Nephron (organoid): ENCODE results near the gene SAP30.

Experiments
- H3K27ac Mint-ChIP-seq, 3 experiments: 2 replicates each; pipeline ENCODE4 v1.8.0; 2020; ENCODE audit warnings: mixed read lengths in 3 of 3, mild to moderate bottlenecking in 2 of 3, moderate library complexity in 1 of 3
- H3K27me3 Mint-ChIP-seq: 2 replicates; pipeline ENCODE4 v1.8.0; 2021; ENCODE audit warnings: low read depth, mild to moderate bottlenecking, moderate library complexity, mixed read lengths
- H3K36me3 Mint-ChIP-seq: 2 replicates; pipeline ENCODE4 v1.8.0; 2020; ENCODE audit warnings: low read depth, mixed read lengths
- H3K4me1 Mint-ChIP-seq: 2 replicates; pipeline ENCODE4 v1.8.0; 2020; ENCODE audit warnings: mixed read lengths
- H3K4me3 Mint-ChIP-seq, 3 experiments: 2 replicates each; pipeline ENCODE4 v1.8.0; 2020; ENCODE audit warnings: mild to moderate bottlenecking in 3 of 3, mixed read lengths in 3 of 3, moderate library complexity in 2 of 3
- H3K9me3 Mint-ChIP-seq: 2 replicates; pipeline ENCODE4 v1.8.0; 2020; ENCODE audit warnings: mixed read lengths
- TF ChIP-seq, protein P1 (sequence below), 3 experiments: fragments of 200-600 bp; sonication (generic); IDR thresholded peaks; one replicate each; pipeline ENCODE4 v1.5.0; 2021; ENCODE audit warnings: antibody characterized with exemption in 3 of 3; ENCODE audit not compliant: unreplicated experiment in 3 of 3

Gene SAP30

DNA sequence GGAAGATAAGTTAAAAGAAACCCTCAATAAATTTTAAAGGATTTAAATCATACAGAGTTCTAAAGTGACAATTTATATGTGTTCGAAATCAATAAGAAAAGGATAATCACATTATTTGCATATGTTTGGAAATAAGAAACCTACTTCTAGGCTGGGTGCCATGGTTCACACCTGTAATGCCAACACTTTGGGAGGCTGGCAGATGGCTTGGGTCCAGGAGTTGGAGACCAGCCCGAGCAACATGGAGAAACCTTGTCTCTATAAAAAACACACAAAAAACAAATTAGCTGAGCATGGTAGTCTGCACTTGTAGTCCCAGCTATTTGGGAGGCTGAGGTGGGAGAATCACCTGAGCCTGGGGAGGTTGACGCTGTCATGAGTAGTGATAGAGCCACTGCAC lies 8.1 kb upstream of the SAP30 start:
- no peak overlapping the region for H3K27ac Mint-ChIP-seq

DNA sequence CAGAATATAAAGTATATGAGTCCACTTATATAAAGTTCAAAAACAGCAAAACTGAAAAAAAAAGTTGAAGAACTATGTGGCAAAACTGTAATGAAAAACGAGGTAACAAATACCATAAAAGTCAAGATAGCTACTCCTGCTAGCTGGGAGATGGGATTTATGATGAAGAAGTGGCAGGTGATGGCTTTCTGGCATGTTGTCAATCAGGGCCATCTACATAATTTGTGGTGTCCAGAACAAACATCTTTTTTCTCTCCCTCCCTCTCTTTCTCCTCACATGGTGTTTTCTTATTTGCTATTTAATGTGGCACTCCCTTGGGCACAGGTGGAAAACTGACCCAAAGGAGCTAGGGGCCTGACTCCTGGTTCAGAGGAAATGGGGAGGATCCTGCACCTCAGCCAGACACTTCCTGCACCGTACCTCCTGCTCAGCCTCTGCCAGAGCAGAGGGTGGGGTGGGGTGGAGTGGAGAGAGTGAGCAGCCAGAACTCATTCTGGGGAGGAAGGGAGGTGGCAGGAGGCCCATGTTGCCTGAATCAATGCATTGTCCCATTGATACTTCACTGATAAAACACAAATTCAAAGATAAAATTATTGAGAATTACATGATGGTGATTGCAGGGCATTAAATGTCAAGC lies 5.3 kb upstream of the SAP30 start:
- H3K9me3 Mint-ChIP-seq: no peaks in the 10 kb centered on the region
- no peaks in the 10 kb centered on the region for H3K27me3 Mint-ChIP-seq
- no peak overlapping the region for H3K27ac Mint-ChIP-seq
- TF ChIP-seq, protein P1, sequence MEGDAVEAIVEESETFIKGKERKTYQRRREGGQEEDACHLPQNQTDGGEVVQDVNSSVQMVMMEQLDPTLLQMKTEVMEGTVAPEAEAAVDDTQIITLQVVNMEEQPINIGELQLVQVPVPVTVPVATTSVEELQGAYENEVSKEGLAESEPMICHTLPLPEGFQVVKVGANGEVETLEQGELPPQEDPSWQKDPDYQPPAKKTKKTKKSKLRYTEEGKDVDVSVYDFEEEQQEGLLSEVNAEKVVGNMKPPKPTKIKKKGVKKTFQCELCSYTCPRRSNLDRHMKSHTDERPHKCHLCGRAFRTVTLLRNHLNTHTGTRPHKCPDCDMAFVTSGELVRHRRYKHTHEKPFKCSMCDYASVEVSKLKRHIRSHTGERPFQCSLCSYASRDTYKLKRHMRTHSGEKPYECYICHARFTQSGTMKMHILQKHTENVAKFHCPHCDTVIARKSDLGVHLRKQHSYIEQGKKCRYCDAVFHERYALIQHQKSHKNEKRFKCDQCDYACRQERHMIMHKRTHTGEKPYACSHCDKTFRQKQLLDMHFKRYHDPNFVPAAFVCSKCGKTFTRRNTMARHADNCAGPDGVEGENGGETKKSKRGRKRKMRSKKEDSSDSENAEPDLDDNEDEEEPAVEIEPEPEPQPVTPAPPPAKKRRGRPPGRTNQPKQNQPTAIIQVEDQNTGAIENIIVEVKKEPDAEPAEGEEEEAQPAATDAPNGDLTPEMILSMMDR (IDR thresholded peaks at IDR 0.05; ENCODE audit: unreplicated experiment in 3 of 3): no peak
- no peak overlapping the region for H3K4me3 Mint-ChIP-seq
- no peaks in the 10 kb centered on the region for H3K36me3 Mint-ChIP-seq
- peaks cover 9% of the 10 kb centered on the region for H3K4me1 Mint-ChIP-seq

More for the DNA sequence above, 8.1 kb upstream of the SAP30 start:
- no peak overlapping the region for H3K4me3 Mint-ChIP-seq
- H3K4me1 Mint-ChIP-seq: peaks cover 7% of the 10 kb centered on the region
- TF ChIP-seq, protein P1 (IDR thresholded peaks at IDR 0.05; ENCODE audit: unreplicated experiment in 3 of 3): no peak
- no peaks in the 10 kb centered on the region for H3K27me3 Mint-ChIP-seq
- H3K36me3 Mint-ChIP-seq: no peaks in the 10 kb centered on the region
- no peaks in the 10 kb centered on the region for H3K9me3 Mint-ChIP-seq

DNA sequence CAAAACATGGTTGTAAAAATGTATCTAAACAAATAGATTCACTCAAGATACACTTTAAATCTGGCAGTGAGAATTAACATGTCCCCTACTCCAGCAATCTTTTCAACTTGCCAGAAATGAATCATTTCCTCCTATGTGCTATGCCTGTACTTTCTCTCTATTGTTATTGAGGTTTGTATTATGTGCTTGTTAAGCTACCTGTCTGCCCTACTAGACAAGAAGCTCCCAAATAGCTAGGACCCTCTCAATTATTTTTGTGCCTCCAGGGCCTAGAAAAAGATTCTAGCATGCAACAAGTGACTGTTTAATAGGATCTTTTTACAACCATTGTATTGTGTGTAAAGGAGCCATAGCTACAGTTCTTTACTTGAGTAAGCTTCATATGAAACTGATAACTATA lies 3.5 kb upstream of the SAP30 start:
- Mint-ChIP-seq H3K4me3 (peak overlapping the region; percentile 60 to 77 (median 69)), H3K4me1 (peaks cover 9% of the 10 kb centered on the region), H3K36me3 (no peaks in the 10 kb centered on the region), H3K27ac (peak overlapping the region in 1 of 3 experiments; percentile 16), H3K27me3 (no peaks in the 10 kb centered on the region), H3K9me3 (no peaks in the 10 kb centered on the region)
- TF ChIP-seq, protein P1 (IDR thresholded peaks at IDR 0.05; ENCODE audit: unreplicated experiment in 3 of 3): no peak

DNA sequence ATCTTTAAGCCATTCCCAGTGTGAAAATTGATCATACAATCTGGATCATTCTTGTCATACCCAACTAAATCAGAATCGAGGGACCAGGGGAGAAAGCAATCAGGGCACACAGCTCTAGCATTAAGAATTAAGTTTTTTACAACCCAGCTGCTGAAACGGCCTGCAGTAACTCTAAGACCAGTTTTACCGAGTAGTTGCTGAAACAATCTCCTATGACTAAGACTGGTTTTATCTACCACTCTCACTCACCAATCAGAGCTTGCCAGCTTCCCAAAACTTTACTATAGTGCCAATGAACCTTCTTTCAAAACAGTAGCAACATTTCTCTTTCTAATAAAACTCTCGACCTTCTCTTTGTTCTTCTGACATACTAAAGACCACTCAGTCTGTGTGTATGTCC lies 2.8 kb upstream of the SAP30 start:
- Mint-ChIP-seq H3K36me3 (no peaks in the 10 kb centered on the region), H3K9me3 (no peaks in the 10 kb centered on the region), H3K27me3 (no peaks in the 10 kb centered on the region)

DNA sequence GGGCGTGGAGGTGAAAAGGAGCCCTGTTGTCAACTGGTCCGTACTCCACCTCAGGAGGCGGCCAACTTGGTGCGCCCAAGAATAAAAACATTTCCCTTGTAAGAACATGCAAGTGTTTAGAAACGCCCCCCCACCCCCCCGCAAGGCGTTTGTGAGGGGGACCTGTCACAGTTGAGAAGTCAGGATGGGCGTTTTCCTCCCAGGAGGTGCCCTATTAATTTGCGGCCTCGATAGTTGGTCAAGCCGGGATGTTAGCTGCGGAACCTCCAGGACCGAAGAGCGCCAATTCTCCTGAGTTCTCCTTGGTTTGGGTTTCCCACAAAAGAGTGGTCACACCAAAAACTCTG lies 651 bp upstream of the SAP30 start:
- no peaks in the 10 kb centered on the region for H3K27me3 Mint-ChIP-seq
- peak overlapping the region; percentile 96 to 100 (median 100) for H3K4me3 Mint-ChIP-seq
- no peaks in the 10 kb centered on the region for H3K9me3 Mint-ChIP-seq
- TF ChIP-seq, protein P1 (IDR thresholded peaks at IDR 0.05; ENCODE audit: unreplicated experiment in 3 of 3): no peak
- H3K27ac Mint-ChIP-seq: peak overlapping the region; percentile 91 to 99 (median 98)
- peaks cover 14% of the 10 kb centered on the region for H3K4me1 Mint-ChIP-seq
- H3K36me3 Mint-ChIP-seq: peaks cover 9% of the 10 kb centered on the region

More for the DNA sequence above, 2.8 kb upstream of the SAP30 start:
- Mint-ChIP-seq H3K4me1 (peaks cover 9% of the 10 kb centered on the region), H3K4me3 (peak overlapping the region; percentile 51 to 77 (median 57)), H3K27ac (peak overlapping the region in 1 of 3 experiments; percentile 16)
- TF ChIP-seq, protein P1 (IDR thresholded peaks at IDR 0.05; ENCODE audit: unreplicated experiment in 3 of 3): no peak
